A549 (cell line): Measurements from ENCODE around the gene OR4K14. TPM values are rescaled to one million over a fixed set of nuclear protein-coding genes. Genes with fewer than 3 reads are reported as not detected.

Experiments
- ATAC-seq, 2 experiments: fragments of 200-7000 bp in 1 of 2; fragments of >200 bp in 1 of 2; cut with Nextera tagmentation in 1 of 2; cut with Tn5 transposase in 1 of 2; 3 replicates each; pipeline versions ENCODE4 v1.8.0 to v1.9.1; 2018 to 2020; ENCODE audit warnings: mild to moderate bottlenecking in 1 of 2, moderate library complexity in 1 of 2
- CTCF ChIA-PET: fragments of 300-600 bp; sonication (Branson Sonifier 250); formaldehyde crosslinking; extraction: SDS; loops from one replicate; lab custom pipeline; 2021; ENCODE audit warnings: antibody characterized with exemption, inconsistent platforms; lab: Yijun Ruan, JAX
- POLR2A ChIA-PET: fragments of 350-600 bp; formaldehyde crosslinking; extraction: SDS; loops from one replicate; lab custom pipeline; 2021; ENCODE audit warnings: antibody characterized with exemption, inconsistent platforms; lab: Yijun Ruan, JAX
- DNase-seq, 2 experiments: peaks; one replicate each; pipeline versions ENCODE4 v3.0.0 to v3.0.0-alpha.2; 2011 to 2016; ENCODE audit warnings: low read depth in 1 of 2, low spot score in 1 of 2
- FAIRE-seq: peaks from 2 replicates; lab custom pipeline; 2011; peaks lifted over from hg19 to GRCh38; lab: Jason Lieb, UNC
- H3K27ac ChIP-seq, 2 experiments: fragments of >200 bp; sonication (Bioruptor Twin); formaldehyde crosslinking; 3 replicates each; pipeline ENCODE4 v1.5.1; 2016 to 2017
- H3K4me1 ChIP-seq: fragments of >200 bp; sonication (Bioruptor Twin); formaldehyde crosslinking; 3 replicates; pipeline ENCODE4 v1.6.1; 2016
- H3K4me2 ChIP-seq: fragments of >200 bp; sonication (Bioruptor Twin); formaldehyde crosslinking; 3 replicates; pipeline ENCODE4 v1.6.1; 2016
- H3K4me3 ChIP-seq: fragments of >200 bp; sonication (Bioruptor Twin); formaldehyde crosslinking; 3 replicates; pipeline ENCODE4 v1.5.1; 2016
- H3K9me3 ChIP-seq: fragments of >200 bp; sonication (Bioruptor Twin); formaldehyde crosslinking; 3 replicates; pipeline ENCODE4 v1.6.1; 2016
- BHLHE40 ChIP-seq: IDR thresholded peaks from 2 replicates; pipeline ENCODE4 v1.6.1; 2012; ENCODE audit warnings: low read depth, low read length, inconsistent platforms
- CHD4 ChIP-seq: fragments of 200-600 bp; sonication (generic); IDR thresholded peaks from 2 replicates; pipeline ENCODE4 v1.6.1; 2016; ENCODE audit warnings: antibody characterized with exemption, mild to moderate bottlenecking, borderline replicate concordance
- EHF ChIP-seq: fragments of 250-450 bp; sonication (Bioruptor Pico); IDR thresholded peaks from 2 replicates; pipeline ENCODE4 v1.5.0; 2020; ENCODE audit warnings: mild to moderate bottlenecking
- ESRRA ChIP-seq: fragments of 150-350 bp; IDR thresholded peaks from 2 replicates; pipeline ENCODE4 v1.6.1; 2014; ENCODE audit warnings: mild to moderate bottlenecking, low read length, borderline replicate concordance
- FOSL2 ChIP-seq, 2 experiments: fragments of 450-650 bp in 1 of 2; fragments of >200 bp in 1 of 2; sonication (Bioruptor Twin) in 1 of 2; formaldehyde crosslinking; IDR thresholded peaks; 2 replicates each; pipeline versions ENCODE4 v1.5.0 to v1.6.1; 2016 to 2020; ENCODE audit warnings: mild to moderate bottlenecking in 1 of 2, moderate library complexity in 1 of 2
- HEYL ChIP-seq: fragments of 250-450 bp; sonication (Bioruptor Pico); IDR thresholded peaks from 2 replicates; pipeline ENCODE4 v1.8.0; 2021; ENCODE audit warnings: mild to moderate bottlenecking, moderate library complexity
- JUN ChIP-seq, 2 experiments: fragments of >200 bp; sonication (Bioruptor Twin); formaldehyde crosslinking; IDR thresholded peaks; 2 replicates in 1 of 2; 3 replicates in 1 of 2; pipeline ENCODE4 v1.6.1; 2016 to 2017
- KDM5A ChIP-seq: fragments of 200-600 bp; sonication (generic); IDR thresholded peaks from 2 replicates; pipeline ENCODE4 v1.6.1; 2016; ENCODE audit warnings: antibody characterized with exemption, mild to moderate bottlenecking
- MAFK ChIP-seq: fragments of 450-650 bp; IDR thresholded peaks from 2 replicates; pipeline ENCODE4 v1.6.1; 2014; ENCODE audit not compliant: partially characterized antibody
- MAZ ChIP-seq: fragments of 150-350 bp; IDR thresholded peaks from 2 replicates; pipeline ENCODE4 v1.6.1; 2014; ENCODE audit warnings: antibody characterized with exemption, low read depth, low read length, borderline replicate concordance
- NFE2L2 ChIP-seq: fragments of 150-350 bp; conservative IDR thresholded peaks from 2 replicates; pipeline ENCODE4 v1.6.1; 2014; ENCODE audit warnings: low read length
- POLR2AphosphoS2 ChIP-seq: conservative IDR thresholded peaks from 2 replicates; pipeline ENCODE4 v1.6.1; 2012; ENCODE audit warnings: low read length, improper control_type of control experiment, inconsistent platforms
- RAD21 ChIP-seq, 2 experiments: fragments of >200 bp in 1 of 2; sonication (Bioruptor Twin) in 1 of 2; formaldehyde crosslinking in 1 of 2; IDR thresholded peaks in 1 of 2; conservative IDR thresholded peaks in 1 of 2; 2 replicates in 1 of 2; 3 replicates in 1 of 2; pipeline ENCODE4 v1.6.1; 2012 to 2018; ENCODE audit warnings: inconsistent platforms in 1 of 2
- RARB ChIP-seq: fragments of 250-450 bp; sonication (Bioruptor Pico); IDR thresholded peaks from 2 replicates; pipeline ENCODE4 v1.8.0; 2021; ENCODE audit warnings: mild to moderate bottlenecking, moderate library complexity
- RCOR1 ChIP-seq: fragments of 150-350 bp; IDR thresholded peaks from 2 replicates; pipeline ENCODE4 v1.6.1; 2014; ENCODE audit warnings: antibody characterized with exemption, low read length, low read depth
- SMC3 ChIP-seq: fragments of >200 bp; sonication (Bioruptor Twin); formaldehyde crosslinking; IDR thresholded peaks from 3 replicates; pipeline ENCODE4 v1.6.1; 2018; ENCODE audit warnings: inconsistent platforms
- TFCP2L1 ChIP-seq: fragments of 250-450 bp; sonication (Bioruptor Pico); IDR thresholded peaks from 2 replicates; pipeline ENCODE4 v1.5.0; 2021; ENCODE audit warnings: mild to moderate bottlenecking
- TP53 ChIP-seq: fragments of 250-450 bp; sonication (Bioruptor Pico); IDR thresholded peaks from 2 replicates; pipeline ENCODE4 v1.5.0; 2021; ENCODE audit warnings: mild to moderate bottlenecking, moderate library complexity
- ZSCAN20 ChIP-seq: fragments of 250-450 bp; sonication (Bioruptor Pico); IDR thresholded peaks from 2 replicates; pipeline ENCODE4 v1.8.0; 2022; ENCODE audit warnings: mild to moderate bottlenecking, moderate library complexity
- WGBS: methylation state at CpG from one replicate; pipeline ENCODE4 v1.1.6; 2017; ENCODE audit errors: missing lambda C conversion rate; 5-methylcytosine and 5-hydroxymethylcytosine counted together
- polyA plus RNA-seq, 4 experiments: library from polyadenylated mRNA; depleted of rRNA in 3 of 4; stranded (reverse); fragments of >200 nt; fragmentation: RNase III in 1 of 4; extraction: RNeasy Plus Mini Kit Qiagen cat#74134 plus additional on column Dnase treatment in 1 of 4; gene quantifications; 2 replicates in 3 of 4; 3 replicates in 1 of 4; pipeline ENCODE4 v1.2.3, GENCODE V29; 2011 to 2017
- TF ChIP-seq, protein P1 (sequence below): fragments of 450-650 bp; IDR thresholded peaks from 2 replicates; pipeline ENCODE4 v1.6.1; 2014; ENCODE audit warnings: antibody characterized with exemption
- TF ChIP-seq, protein P2 (sequence below): IDR thresholded peaks from 2 replicates; pipeline ENCODE4 v1.6.1; 2012; ENCODE audit warnings: low read depth, borderline replicate concordance
- TF ChIP-seq, protein P3 (sequence below): fragments of >200 bp; sonication (Bioruptor Twin); formaldehyde crosslinking; IDR thresholded peaks from 3 replicates; pipeline ENCODE4 v1.6.1; 2016
- TF ChIP-seq, protein P4 (sequence below): fragments of 200-600 bp; sonication (generic); IDR thresholded peaks from 2 replicates; pipeline ENCODE4 v1.6.1; 2016; ENCODE audit warnings: antibody characterized with exemption, mild to moderate bottlenecking, moderate library complexity
- TF ChIP-seq, protein P5 (sequence below): fragments of >200 bp; sonication (Bioruptor Twin); formaldehyde crosslinking; IDR thresholded peaks from 2 replicates; pipeline ENCODE4 v1.6.1; 2016

Gene OR4K14
- polyA plus RNA-seq, 2 of the 4 experiments (the other 2 are of a cell fraction): not detected

DNA sequence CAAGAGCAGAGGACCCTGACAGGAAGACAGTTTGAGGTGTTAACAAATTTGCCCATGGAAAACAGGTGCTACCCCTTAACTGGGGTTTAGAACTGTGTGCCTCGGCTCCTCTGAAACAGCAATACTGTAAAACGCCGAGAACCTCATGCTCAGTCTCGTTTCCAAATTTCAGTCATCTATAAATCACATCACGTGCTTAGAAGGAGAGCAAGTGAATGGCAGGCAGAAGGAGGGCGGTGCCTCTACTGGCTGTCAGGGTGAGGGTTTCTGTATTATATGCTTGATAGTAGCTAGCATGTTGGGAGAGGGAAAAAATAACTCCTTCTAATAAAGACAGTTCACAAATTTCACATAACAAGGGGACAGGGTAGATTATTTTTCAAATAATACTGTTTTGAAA is 12.0 kb upstream of the OR4K14 start:
- no peak for TF ChIP-seq RCOR1
- TF ChIP-seq NFE2L2: no peak
- TF ChIP-seq POLR2AphosphoS2: no peak
- no peak for TF ChIP-seq SMC3
- no peak for TF ChIP-seq EHF
- no peak for TF ChIP-seq RAD21 (conservative IDR thresholded peaks at IDR 0.05 in 1 of 2, IDR thresholded peaks at IDR 0.05 in 1 of 2)
- TF ChIP-seq RARB (CRISPR knock-in tag): no peak
- TF ChIP-seq KDM5A: no peak
- TF ChIP-seq BHLHE40: no peak
- TF ChIP-seq MAZ: no peak
- no peak for TF ChIP-seq ESRRA
- TF ChIP-seq TFCP2L1 (CRISPR knock-in tag): no peak

GRCh38 chr14:20008156-20008555 is 11.0 kb downstream of the OR4K14 start:
- ATAC-seq: no peak
- Histone ChIP-seq H3K9me3 (no peaks in the 10 kb centered on the region), H3K4me1 (no peaks in the 10 kb centered on the region), H3K4me3 (no peak overlapping the region), H3K27ac (no peak overlapping the region), H3K4me2 (no peak overlapping the region)
- no peak for FAIRE-seq
- TF ChIP-seq ZSCAN20 (CRISPR knock-in tag) (no peak), HEYL (CRISPR knock-in tag) (no peak), RAD21 (conservative IDR thresholded peaks at IDR 0.05 in 1 of 2, IDR thresholded peaks at IDR 0.05 in 1 of 2) (no peak), JUN (IDR thresholded peaks at IDR 0.05) (no peak), BHLHE40 (no peak), FOSL2 (IDR thresholded peaks at IDR 0.05) (no peak), FOSL2 (CRISPR knock-in tag; IDR thresholded peaks at IDR 0.05) (no peak), MAFK (no peak), SMC3 (no peak), TP53 (CRISPR knock-in tag) (no peak), TFCP2L1 (CRISPR knock-in tag) (no peak), CHD4 (no peak)
- TF ChIP-seq, protein P1, sequence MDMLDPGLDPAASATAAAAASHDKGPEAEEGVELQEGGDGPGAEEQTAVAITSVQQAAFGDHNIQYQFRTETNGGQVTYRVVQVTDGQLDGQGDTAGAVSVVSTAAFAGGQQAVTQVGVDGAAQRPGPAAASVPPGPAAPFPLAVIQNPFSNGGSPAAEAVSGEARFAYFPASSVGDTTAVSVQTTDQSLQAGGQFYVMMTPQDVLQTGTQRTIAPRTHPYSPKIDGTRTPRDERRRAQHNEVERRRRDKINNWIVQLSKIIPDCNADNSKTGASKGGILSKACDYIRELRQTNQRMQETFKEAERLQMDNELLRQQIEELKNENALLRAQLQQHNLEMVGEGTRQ: no peak
- TF ChIP-seq, protein P2, sequence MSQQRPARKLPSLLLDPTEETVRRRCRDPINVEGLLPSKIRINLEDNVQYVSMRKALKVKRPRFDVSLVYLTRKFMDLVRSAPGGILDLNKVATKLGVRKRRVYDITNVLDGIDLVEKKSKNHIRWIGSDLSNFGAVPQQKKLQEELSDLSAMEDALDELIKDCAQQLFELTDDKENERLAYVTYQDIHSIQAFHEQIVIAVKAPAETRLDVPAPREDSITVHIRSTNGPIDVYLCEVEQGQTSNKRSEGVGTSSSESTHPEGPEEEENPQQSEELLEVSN: no peak
- TF ChIP-seq, protein P3, sequence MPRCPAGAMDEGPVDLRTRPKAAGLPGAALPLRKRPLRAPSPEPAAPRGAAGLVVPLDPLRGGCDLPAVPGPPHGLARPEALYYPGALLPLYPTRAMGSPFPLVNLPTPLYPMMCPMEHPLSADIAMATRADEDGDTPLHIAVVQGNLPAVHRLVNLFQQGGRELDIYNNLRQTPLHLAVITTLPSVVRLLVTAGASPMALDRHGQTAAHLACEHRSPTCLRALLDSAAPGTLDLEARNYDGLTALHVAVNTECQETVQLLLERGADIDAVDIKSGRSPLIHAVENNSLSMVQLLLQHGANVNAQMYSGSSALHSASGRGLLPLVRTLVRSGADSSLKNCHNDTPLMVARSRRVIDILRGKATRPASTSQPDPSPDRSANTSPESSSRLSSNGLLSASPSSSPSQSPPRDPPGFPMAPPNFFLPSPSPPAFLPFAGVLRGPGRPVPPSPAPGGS: no peak
- TF ChIP-seq, protein P4, sequence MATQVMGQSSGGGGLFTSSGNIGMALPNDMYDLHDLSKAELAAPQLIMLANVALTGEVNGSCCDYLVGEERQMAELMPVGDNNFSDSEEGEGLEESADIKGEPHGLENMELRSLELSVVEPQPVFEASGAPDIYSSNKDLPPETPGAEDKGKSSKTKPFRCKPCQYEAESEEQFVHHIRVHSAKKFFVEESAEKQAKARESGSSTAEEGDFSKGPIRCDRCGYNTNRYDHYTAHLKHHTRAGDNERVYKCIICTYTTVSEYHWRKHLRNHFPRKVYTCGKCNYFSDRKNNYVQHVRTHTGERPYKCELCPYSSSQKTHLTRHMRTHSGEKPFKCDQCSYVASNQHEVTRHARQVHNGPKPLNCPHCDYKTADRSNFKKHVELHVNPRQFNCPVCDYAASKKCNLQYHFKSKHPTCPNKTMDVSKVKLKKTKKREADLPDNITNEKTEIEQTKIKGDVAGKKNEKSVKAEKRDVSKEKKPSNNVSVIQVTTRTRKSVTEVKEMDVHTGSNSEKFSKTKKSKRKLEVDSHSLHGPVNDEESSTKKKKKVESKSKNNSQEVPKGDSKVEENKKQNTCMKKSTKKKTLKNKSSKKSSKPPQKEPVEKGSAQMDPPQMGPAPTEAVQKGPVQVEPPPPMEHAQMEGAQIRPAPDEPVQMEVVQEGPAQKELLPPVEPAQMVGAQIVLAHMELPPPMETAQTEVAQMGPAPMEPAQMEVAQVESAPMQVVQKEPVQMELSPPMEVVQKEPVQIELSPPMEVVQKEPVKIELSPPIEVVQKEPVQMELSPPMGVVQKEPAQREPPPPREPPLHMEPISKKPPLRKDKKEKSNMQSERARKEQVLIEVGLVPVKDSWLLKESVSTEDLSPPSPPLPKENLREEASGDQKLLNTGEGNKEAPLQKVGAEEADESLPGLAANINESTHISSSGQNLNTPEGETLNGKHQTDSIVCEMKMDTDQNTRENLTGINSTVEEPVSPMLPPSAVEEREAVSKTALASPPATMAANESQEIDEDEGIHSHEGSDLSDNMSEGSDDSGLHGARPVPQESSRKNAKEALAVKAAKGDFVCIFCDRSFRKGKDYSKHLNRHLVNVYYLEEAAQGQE: no peak
- TF ChIP-seq, protein P5, sequence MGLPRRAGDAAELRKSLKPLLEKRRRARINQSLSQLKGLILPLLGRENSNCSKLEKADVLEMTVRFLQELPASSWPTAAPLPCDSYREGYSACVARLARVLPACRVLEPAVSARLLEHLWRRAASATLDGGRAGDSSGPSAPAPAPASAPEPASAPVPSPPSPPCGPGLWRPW: no peak
- ChIA-PET CTCF (no interaction called here), POLR2A (no interaction called here)
- DNase-seq: no peak

More for the DNA sequence above, 12.0 kb upstream of the OR4K14 start:
- POLR2A ChIA-PET: no interaction called here
- no peak overlapping the region for H3K27ac ChIP-seq
- no peak overlapping the region for H3K4me3 ChIP-seq
- DNase-seq (no peak), FAIRE-seq (no peak), ATAC-seq (no peak)
- CTCF ChIA-PET: no interaction called here
- no peaks in the 10 kb centered on the region for H3K9me3 ChIP-seq
- WGBS: 13% methylated on average over 6 of the region's 6 CpGs
- H3K4me2 ChIP-seq: no peak overlapping the region
- no peaks in the 10 kb centered on the region for H3K4me1 ChIP-seq
